GM13976 (cell line): ENCODE results near the gene DPY19L3.

Experiments used
- DNase-seq: peaks from one replicate; pipeline ENCODE4 v3.0.0; 2012; ENCODE audit warnings: low spot score
- in situ Hi-C: fragments of 300-500 bp; cut with MboI; formaldehyde crosslinking; loops from one replicate; pipeline ENCODE4 v1.12.0; 2022; ENCODE audit warnings: low sequenced_read_pairs, mixed read lengths, inconsistent platforms; ENCODE audit not compliant: unreplicated experiment
- TF ChIP-seq, protein P1 (sequence below): IDR thresholded peaks from 2 replicates; pipeline ENCODE4 v1.5.1; 2012; ENCODE audit warnings: borderline replicate concordance, mild to moderate bottlenecking; ENCODE audit not compliant: insufficient read depth; ENCODE audit errors: extremely low read depth, missing control alignments, control extremely low read depth

DPY19L3 gene

GRCh38 chr19:32457571-32458158 is 52.1 kb downstream of the DPY19L3 start:
- DNase-seq: no peak
- in situ Hi-C loops: no loop called here
- TF ChIP-seq, protein P1, sequence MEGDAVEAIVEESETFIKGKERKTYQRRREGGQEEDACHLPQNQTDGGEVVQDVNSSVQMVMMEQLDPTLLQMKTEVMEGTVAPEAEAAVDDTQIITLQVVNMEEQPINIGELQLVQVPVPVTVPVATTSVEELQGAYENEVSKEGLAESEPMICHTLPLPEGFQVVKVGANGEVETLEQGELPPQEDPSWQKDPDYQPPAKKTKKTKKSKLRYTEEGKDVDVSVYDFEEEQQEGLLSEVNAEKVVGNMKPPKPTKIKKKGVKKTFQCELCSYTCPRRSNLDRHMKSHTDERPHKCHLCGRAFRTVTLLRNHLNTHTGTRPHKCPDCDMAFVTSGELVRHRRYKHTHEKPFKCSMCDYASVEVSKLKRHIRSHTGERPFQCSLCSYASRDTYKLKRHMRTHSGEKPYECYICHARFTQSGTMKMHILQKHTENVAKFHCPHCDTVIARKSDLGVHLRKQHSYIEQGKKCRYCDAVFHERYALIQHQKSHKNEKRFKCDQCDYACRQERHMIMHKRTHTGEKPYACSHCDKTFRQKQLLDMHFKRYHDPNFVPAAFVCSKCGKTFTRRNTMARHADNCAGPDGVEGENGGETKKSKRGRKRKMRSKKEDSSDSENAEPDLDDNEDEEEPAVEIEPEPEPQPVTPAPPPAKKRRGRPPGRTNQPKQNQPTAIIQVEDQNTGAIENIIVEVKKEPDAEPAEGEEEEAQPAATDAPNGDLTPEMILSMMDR: no peak

- DNase-seq: peak; percentile 49
- TF ChIP-seq, protein P1: no peak
- in situ Hi-C loops: no loop called here
Measured at GRCh38 chr19:32458500-32459123, 53.0 kb downstream of the DPY19L3 start.

GRCh38 chr19:32459204-32459865 is 53.8 kb downstream of the DPY19L3 start:
- TF ChIP-seq, protein P1: no peak
- in situ Hi-C loops: no loop called here
- DNase-seq: no peak

GRCh38 chr19:32460476-32460875 is 54.9 kb downstream of the DPY19L3 start:
- TF ChIP-seq, protein P1: no peak
- no peak for DNase-seq
- in situ Hi-C loops: no loop called here

GRCh38 chr19:32464279-32464678 is 58.7 kb downstream of the DPY19L3 start:
- TF ChIP-seq, protein P1: no peak
- in situ Hi-C loops: no loop called here
- no peak for DNase-seq

GRCh38 chr19:32465176-32465575 is 59.6 kb downstream of the DPY19L3 start:
- in situ Hi-C loops: no loop called here
- no peak for DNase-seq
- TF ChIP-seq, protein P1: no peak
